HG02943 (cell line): ENCODE measurements around the gene UBL4B.

Source experiments
- ATAC-seq: cut with Tn5 transposase; IDR thresholded peaks from one replicate; pipeline ENCODE4 v1.9.1; 2021; ENCODE audit warnings: mild to moderate bottlenecking, low read depth, moderate library complexity; ENCODE audit not compliant: unreplicated experiment

Gene UBL4B

DNA sequence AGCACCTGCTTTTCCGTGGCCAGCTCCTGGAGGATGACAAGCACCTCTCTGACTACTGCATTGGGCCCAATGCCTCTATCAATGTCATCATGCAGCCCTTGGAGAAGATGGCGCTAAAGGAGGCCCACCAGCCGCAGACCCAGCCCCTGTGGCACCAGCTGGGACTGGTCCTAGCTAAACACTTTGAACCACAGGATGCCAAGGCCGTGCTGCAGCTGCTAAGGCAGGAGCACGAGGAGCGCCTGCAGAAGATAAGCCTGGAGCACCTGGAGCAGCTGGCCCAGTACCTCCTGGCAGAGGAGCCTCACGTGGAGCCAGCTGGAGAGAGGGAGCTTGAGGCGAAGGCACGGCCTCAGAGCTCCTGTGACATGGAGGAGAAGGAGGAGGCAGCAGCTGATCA lies 413 bp downstream of the UBL4B start:
- no peak for ATAC-seq

DNA sequence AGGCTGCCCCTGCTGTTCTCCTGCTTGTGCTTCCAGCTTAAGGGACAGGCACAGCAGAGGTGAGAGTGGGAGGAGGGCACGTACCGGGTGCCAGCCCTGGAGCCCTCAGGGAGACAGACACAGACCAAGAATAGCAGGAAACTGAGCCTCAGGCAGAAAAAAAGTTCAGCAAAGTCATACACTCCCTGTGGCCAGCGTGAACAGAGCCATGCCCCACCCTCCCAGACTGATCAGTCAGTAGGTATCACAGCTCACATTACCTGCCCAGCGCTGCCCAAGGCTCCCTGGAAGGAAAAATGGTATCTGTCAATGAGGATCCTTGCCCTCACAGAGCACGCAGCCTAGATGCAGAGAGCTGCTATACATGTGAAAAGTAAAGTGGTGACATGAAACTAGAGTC lies 1.3 kb downstream of the UBL4B start:
- no peak for ATAC-seq

DNA sequence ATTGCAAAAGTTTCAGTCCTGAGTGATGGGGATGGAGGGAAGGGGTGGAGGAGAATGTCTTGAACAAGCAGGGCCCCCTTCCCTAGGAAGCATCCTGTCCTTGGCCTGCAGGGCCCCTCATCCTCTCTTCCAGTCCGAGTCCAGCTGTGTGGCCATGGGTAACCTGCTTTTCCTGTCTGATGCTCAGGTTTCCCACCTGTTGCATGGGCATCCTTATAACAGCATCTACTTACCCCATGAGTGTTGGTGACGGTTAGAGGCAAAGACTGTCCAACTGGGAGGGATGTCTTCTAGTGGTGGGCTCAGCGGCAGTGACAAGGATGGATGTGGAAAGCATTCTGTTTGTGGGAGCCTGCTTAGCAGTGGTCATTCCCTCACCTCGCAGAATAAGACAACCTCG lies 1.9 kb downstream of the UBL4B start:
- no peak for ATAC-seq

DNA sequence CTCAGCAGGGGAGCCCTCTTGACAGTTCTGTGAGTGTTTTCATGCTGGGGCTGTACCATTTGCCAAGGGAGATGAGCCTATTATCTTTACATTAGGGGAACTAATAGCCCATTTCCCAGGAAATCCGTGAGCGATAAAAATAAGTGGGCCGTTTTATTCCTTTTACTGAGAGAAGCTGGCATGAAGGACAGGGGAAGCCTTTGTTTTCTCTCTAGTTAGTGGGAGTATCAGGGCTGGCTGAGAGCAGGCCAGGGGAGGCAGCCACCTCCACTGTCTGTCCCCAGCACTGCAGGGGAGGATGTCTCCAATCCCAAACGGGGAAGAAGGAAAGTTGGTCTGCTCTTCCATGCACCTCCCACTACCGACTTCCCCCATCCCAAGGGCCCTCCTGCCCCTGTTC lies 2.5 kb downstream of the UBL4B start:
- no peak for ATAC-seq

DNA sequence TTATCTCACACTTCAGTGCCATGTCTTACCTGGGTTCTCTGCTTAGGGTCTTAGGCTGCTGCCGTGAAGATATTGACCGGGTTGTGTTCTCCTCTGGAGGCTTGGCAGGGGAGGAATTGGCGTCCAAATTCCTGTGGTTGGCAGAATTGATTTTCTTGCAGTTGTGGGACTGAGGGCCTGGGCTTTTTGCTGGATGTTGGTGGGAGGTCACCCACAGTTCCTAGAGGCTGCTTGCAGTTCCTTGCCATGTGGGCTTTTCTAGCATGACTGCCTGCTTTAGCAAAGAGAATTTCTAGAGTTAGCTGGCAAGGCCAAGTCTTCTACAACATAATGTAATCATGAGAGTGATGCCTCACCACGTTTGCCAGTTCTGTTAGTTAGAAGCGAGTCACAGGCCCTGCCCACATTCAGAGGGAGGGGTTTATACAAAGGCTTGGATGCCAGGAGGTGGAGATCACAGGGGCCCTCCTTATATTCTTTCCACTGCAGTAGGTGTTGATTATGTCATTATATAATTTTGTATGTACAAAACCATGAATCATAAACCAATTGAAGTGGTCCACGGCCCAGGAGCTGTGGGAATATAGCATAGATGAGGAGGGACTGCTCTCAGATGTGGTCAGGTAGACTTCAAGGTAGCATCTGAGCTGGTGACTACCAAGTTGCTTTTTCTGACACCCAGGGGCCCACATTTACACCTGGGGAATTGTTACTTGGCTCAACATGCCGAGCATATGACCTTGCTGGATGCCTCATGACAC lies 6.6 kb downstream of the UBL4B start:
- ATAC-seq, result no peak

DNA sequence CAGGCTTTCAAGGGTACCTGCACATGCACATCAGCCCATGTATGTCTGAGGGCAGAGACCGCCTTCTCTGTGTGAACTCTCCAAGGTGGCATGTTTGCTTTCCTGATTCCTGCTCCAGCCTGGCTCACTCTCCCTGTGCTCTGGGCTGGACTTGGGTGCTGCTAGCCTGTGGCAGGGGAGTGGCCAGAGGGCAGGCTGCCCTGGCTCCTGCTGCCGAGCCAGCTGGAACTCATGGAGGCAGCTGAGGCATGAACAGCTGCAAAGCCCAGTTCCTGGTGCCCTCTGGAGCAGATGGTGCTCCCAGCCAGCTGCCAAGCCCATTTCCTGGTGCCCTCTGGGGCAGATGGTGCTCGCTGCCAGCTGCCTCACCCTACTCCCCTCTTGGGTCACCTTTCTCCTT lies 7.6 kb downstream of the UBL4B start:
- no peak for ATAC-seq

DNA sequence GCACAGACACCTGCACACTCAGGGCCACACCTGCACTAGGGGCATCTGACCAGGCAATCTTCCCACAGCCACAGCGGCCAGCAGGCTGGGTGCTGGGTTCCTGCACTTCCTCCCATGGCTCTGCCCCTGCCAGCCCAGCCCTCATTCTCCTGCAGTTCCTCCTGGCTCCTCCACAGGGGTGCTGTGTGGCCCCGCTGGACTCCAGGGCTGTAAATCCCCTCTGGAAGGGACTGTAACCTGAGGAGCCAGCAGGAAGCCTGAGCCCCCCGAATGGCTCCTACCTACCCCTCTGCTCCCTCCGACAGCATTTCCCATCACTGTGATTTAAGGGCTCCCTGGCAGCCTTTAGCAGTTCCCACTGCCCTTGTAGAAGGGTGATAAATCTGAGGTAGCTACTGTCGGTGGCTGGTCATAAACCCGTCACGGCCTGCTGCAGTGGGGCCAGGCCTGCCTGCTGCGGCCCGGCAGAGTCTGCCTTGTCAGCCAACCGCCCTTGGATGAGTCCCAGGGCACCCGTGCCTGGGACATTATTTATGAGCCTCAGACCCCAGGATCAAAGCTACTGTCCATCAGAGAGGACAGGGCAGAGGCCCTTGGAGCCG lies 8.8 kb downstream of the UBL4B start:
- ATAC-seq, result no peak

DNA sequence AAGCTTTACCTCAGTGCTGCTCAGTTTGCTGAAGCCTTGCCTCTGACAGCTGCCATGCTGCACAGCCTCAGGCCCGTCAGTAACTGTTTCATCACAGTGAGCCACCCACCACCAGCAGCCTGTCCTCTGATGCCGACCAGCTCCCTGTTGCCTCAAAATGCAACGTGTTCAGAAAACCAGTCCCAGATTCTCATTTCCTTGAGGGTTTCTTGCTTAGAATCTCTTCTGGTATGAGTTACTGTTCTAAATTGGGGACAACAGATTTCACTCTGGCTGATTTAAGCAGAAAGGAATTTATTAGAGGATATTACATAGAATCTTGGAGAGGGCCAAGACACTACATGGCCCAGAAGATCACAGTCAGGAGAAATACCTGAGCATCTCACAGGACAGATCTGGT lies 11.0 kb downstream of the UBL4B start:
- no peak for ATAC-seq

DNA sequence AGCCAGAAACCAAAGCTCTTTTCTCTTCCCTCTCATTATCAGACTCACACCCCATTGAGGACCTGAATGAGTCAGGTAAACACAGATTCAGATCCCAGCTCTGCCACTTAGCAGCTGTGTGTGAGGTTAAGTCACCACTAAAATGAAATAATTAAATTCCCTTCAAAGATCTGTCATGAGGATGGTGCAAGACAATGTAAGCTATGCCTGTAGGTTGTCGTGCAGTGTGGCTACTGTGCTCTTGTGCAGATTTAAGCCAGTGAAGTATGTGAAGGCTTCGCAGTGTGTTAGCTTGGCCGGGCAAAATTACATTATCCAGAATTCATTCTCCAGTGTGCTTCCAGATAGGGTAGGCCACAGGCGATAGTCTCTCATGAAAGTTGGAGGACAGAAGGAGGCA lies 13.6 kb downstream of the UBL4B start:
- no peak for ATAC-seq

DNA sequence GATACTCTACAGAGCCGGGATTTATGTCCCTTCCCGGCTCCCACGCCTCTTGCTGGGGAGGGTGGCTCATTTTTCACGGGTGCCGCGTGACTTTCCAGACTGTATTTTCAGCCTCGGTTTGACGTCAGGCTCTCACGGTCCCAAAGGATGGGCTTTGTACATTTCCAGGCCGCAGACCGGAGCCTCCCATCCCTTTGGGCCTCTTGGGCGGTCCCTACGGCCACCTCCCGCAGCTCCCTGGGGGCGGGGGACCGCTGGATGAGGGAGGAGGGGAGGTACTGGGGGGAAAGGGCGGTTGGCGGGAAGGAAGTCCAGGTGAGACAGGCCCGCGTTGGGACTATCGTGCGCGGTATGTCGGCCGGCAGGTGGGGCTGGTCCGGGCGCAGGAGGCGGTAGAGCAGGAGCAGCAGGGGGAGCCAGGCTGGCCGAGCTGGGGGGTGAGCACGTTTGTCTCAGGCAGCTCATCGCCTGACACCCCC lies 17.9 kb downstream of the UBL4B start:
- ATAC-seq, result no peak

DNA sequence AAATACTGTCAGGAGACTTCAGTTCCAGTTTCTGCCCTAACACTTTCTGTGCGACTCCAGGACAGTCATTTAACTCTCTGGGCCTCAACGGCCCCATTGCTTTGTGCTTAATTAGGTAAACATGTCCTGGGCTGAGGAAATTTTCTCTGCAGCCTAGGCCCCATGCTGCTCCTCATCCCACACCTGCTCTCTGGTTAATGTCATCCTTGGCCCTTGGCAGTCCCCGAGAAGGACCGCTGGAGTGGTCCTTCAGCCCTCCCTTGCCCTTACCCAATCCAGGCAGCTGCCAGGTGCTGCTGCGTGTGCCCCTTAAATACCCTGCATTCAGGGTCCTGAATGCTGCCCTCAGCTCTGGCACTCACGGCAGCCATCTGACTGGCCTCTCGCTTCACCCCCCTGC lies 18.7 kb downstream of the UBL4B start:
- ATAC-seq, result no peak

DNA sequence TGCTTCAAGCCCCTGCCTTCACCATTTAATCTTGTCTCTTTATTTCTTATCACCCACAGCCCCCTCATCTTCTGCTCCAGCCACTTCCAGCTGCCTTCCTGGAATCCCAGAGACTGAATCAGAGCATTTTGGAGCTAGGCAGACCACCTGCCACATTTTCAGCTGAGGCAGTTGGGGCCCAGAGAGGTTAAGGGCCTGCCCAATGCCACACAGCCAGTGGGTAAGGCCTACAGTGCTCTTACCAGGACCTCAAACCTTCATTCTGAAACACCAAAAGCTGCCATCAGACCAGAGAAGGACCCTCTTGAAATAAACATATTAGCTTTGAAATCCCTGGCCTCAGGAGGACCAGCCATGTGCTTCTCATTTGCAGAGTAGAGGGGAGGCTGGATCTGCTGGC lies 20.4 kb downstream of the UBL4B start:
- ATAC-seq, result no peak

DNA sequence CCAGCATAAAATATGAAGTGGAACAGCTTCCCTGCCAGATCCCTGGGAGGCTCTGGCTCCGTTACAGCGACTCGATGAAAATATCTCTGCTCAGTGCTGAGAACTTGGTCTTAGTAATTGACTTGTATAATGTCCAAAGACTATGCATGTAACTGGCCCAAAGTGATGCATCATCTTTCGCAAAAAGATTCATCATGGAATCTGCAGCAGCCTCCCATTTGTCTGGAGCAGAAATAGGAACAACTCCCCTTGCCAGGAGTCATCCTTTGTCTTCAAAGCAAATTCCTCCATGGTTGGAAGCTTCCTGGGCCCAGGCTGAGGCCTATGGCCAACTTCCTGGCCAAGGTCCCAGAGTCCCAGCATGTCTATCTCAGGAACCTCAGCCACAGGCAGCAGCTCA lies 21.2 kb downstream of the UBL4B start:
- ATAC-seq, result no peak

DNA sequence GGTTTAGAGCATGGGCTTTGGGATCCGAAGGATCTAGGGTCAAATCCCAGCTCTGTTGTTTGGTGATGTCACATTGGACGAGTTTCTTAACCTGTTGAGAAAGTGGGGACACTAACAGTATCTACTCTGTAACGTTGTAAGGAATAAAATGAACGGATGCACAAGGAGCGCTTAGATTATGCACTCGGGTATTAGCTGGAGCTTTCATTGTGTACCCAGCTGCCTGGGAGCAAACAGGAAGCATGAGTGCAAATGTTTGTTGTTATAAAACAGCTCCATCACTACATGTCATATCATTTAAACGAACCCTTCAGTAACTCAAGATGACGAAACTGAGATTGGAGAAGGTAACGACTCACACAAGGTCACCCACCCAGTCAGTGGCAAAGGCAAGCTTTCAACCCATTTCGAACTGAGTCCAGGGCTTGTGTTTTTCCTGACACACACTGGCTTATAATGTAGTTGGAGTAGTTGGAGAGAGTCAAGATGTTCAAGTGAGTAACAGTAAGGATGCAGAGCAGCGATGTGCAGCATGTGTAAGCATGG lies 21.9 kb downstream of the UBL4B start:
- no peak for ATAC-seq

DNA sequence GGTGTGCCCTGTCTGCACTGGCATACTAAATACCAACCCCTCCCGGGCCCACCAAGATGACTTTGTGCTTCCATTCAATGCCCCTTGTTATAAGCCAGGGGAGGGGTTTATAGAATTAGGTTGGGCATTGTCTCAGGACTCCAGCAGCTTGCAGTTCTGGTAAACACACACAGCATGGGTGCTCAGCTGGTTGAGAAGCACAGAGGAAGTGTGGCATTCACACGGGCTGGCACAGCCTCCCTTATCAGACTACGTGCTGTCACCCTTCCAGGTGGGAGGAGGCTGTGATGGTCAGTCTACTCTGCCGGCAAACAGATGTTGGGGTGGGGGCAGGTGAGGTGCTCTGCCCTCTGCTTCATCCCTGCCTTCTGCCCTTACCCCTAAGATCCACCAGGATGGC lies 23.0 kb downstream of the UBL4B start:
- no peak for ATAC-seq

DNA sequence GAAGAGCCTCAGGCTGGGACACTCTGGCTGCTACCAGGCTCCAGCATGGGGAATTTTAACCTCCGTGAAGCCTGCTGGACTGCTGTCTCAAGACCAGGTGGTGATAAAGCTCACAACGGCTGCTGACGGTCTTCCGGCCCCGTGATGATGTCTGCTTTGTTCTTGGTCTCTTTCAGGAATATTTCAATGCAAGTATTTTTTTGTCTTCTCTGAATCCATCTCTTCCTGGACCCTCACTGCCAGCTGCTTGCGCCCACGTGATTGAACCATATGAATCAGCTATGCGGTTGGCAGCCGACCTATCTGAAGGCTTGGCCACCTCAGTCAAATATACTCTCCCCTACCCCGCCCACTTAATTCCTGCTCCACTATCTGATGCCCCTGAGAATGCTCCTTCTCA lies 23.4 kb downstream of the UBL4B start:
- ATAC-seq, result no peak

DNA sequence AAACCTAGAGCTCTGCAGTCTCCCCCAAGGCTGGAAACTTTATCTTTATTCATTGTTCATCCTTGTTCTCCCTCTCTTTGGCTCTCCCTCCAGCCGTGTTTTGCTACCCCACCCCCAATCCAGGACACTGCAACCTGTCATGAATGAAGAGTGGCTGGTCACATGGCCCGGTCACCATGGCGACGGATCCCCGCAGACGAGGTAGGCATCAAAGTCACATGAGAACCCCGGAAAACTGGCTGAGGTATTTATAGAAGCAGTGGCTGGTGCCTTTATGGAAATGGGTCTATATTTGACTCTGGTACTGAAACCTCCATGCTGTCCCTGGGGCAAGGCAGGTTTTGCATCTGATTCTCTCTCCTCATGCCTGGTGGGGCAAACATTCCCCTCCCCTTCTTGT lies 24.7 kb downstream of the UBL4B start:
- ATAC-seq, result no peak

DNA sequence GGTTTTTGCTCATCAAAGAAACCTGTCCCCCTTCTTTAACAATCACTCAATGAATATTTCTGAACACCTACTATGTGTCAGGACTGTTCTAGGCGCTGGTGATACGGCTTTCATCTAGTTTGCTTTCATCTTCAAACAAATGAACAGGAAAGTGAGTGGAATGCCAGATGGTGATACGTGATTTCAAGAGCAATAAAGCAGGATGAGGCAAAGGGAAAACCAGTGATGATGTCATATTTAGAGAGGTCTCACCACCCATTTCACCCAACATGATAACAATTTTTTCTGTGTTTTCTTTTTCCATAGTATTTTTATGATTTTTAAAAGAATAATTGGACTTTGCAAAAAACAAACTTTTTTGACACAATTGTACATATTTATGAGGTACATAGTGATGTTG lies 26.7 kb downstream of the UBL4B start:
- ATAC-seq, result no peak

DNA sequence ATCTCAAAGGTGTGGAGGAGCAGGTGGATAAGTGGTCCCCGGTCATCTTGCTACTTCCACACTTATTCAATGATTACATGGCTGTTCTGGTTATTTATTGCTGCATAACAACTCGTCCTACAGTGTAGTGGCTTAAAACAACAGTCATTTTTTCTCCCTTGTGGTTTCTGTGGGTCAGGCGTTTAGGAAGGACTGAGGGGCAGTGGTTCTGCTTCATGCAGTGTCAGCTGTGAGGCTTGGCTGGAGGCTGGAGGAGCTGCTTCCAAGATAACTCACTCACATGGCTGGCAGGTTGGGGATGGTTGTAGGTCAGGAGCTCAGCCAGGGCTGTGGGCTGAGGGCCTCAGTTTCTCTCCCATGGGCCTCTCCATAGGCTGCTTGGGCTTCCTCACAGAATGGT lies 32.1 kb downstream of the UBL4B start:
- no peak for ATAC-seq

DNA sequence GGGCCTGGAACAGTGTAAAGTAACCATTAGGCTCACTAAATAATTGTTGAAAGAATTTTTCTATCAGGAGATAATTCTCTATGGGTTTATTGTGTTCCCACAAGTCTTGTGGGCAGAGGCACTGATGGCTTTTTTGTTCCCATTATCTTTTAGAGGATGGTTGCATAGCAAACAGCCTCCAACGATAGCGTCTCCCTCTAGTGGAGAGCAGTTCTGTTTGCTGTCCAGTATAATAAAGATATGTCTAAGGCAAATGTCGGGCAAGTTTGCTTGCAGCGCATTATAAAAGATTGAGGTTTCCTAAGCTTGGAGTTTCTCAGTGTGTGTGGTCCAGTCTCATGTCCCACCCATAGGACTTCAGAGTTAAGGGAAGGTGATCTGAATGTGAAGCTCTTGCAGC lies 36.7 kb downstream of the UBL4B start:
- ATAC-seq, result no peak

DNA sequence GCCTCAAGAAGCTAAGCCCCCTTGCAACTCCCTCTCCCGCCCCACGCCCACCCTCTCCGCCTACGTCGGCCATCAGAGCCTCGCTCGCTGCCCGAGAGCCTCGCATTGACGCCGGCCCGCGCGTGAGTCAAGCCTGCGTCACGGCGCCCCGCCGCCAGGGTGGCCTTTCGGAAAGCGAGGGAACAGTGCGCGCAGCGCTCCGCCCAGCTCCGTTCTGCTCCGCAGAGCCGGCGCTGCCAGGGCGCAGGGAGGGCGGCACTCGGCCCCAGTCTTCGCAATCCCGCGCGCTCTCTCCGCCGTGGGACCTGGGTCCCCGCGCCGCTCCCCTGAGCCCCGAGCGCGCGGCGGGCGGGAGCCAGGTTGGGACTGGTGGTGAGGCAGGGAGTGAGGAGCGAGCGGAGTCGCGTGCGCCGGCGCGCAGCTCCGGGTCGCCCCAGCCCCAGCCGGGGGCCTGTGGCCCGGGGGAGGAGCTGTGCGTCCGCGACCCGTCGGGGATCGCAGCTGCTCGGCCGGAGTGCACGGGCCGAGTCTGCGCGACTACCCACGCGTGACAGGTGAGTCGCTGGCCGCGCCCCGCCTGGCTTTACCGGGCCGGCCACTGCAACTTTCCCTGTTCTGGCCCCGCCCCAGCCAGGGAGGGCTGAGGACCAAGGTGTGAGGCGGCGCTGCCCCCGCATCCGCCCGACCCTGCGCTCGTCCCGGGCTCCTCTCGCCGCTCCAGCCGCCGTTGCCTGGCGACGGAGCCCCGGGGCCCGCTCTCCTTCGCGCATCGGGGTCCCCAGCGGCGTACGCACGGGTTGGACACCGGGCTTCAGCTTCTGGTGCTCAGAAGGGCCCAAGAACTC lies 38.3 kb downstream of the UBL4B start, which contains the start of gene SLC6A17:
SLC6A17 (plus strand) TSS at position 165 of the 845 bp plus-strand sequence. CDS start 16,436 bp downstream, outside the sequence.
- no peak for ATAC-seq
